Neural progenitor cell (in vitro differentiated cells): ENCODE measurements around the gene GINS3. TPM values are rescaled to one million over a fixed set of nuclear protein-coding genes. Genes with fewer than 3 reads are reported as not detected.

Source experiments
- DNase-seq: peaks from one replicate; pipeline ENCODE4 v3.0.0-alpha.2; 2016; ENCODE audit warnings: low spot score
- H2AFZ ChIP-seq: fragments of 200-600 bp; sonication (generic); replicated peaks from 2 replicates; pipeline ENCODE4 v1.6.1; 2016; ENCODE audit warnings: antibody characterized with exemption
- H3F3A ChIP-seq: fragments of 200-600 bp; sonication (generic); 2 replicates; pipeline ENCODE4 v1.6.1; 2016; ENCODE audit warnings: antibody characterized with exemption, low read depth
- H3K27ac ChIP-seq: fragments of 200-600 bp; sonication (generic); 2 replicates; pipeline ENCODE4 v1.5.1; 2016; ENCODE audit warnings: mild to moderate bottlenecking
- H3K27me3 ChIP-seq: fragments of 200-600 bp; sonication (generic); 2 replicates; pipeline ENCODE4 v1.6.1; 2016; ENCODE audit warnings: mild to moderate bottlenecking, moderate library complexity
- H3K36me3 ChIP-seq: fragments of 200-600 bp; sonication (generic); 2 replicates; pipeline ENCODE4 v1.5.1; 2016
- H3K4me1 ChIP-seq: fragments of 200-600 bp; sonication (generic); 2 replicates; pipeline ENCODE4 v1.6.1; 2016; ENCODE audit warnings: mixed run types
- H3K4me2 ChIP-seq: fragments of 200-600 bp; sonication (generic); 2 replicates; pipeline ENCODE4 v1.6.1; 2016
- H3K4me3 ChIP-seq: fragments of 200-600 bp; sonication (generic); 2 replicates; pipeline ENCODE4 v1.5.1; 2016
- H3K79me2 ChIP-seq: fragments of 200-600 bp; sonication (generic); 2 replicates; pipeline ENCODE4 v1.6.1; 2016; ENCODE audit warnings: low read depth
- H3K9ac ChIP-seq: fragments of 200-600 bp; sonication (generic); 2 replicates; pipeline ENCODE4 v1.6.1; 2016
- H3K9me3 ChIP-seq: fragments of 200-600 bp; sonication (generic); 2 replicates; pipeline ENCODE4 v1.5.1; 2016; ENCODE audit warnings: low read depth
- H4K20me1 ChIP-seq: fragments of 200-600 bp; sonication (generic); 2 replicates; pipeline ENCODE4 v1.6.1; 2016; ENCODE audit warnings: low read depth
- H3K27ac Mint-ChIP-seq: 3 replicates; pipeline ENCODE4 v1.8.0; 2021; ENCODE audit warnings: mixed read lengths
- H3K27me3 Mint-ChIP-seq: 2 replicates; pipeline ENCODE4 v1.8.0; 2022; ENCODE audit warnings: low read depth, mild to moderate bottlenecking, inconsistent platforms, moderate library complexity, mixed read lengths; ENCODE audit not compliant: insufficient read depth
- H3K36me3 Mint-ChIP-seq: 3 replicates; pipeline ENCODE4 v1.8.0; 2021; ENCODE audit warnings: mixed read lengths
- H3K4me1 Mint-ChIP-seq: 3 replicates; pipeline ENCODE4 v1.8.0; 2021; ENCODE audit warnings: mixed read lengths
- H3K4me3 Mint-ChIP-seq: 3 replicates; pipeline ENCODE4 v1.8.0; 2021; ENCODE audit warnings: mild to moderate bottlenecking, moderate library complexity, mixed read lengths
- H3K9me3 Mint-ChIP-seq: 3 replicates; pipeline ENCODE4 v1.8.0; 2020; ENCODE audit warnings: mixed read lengths
- EZH2 ChIP-seq: fragments of 200-600 bp; sonication (generic); IDR thresholded peaks from 2 replicates; pipeline ENCODE4 v1.6.1; 2017; ENCODE audit warnings: antibody characterized with exemption, mild to moderate bottlenecking, moderate library complexity
- EZH2phosphoT487 ChIP-seq: fragments of 200-600 bp; sonication (generic); IDR thresholded peaks from 2 replicates; pipeline ENCODE4 v1.6.1; 2017; ENCODE audit warnings: antibody characterized with exemption
- total RNA-seq: library from RNA; depleted of rRNA; stranded (reverse); fragments of >200 nt; gene quantifications from 2 replicates; pipeline ENCODE4 v1.2.3, GENCODE V29; 2015; ENCODE audit warnings: low replicate concordance
- TF ChIP-seq, protein P1 (sequence below): fragments of 200-600 bp; sonication (generic); IDR thresholded peaks from 2 replicates; pipeline ENCODE4 v1.5.1; 2017; ENCODE audit warnings: antibody characterized with exemption, mild to moderate bottlenecking

GINS3 gene
- total RNA-seq, 1 donor from 2014 or later = 13.4 TPM

GRCh38 chr16:58366247-58367031 lies 25.8 kb upstream of the GINS3 start:
- peaks cover 2% of the 10 kb centered on the region for H3K9me3 Mint-ChIP-seq
- H3K36me3 Mint-ChIP-seq = no peaks in the 10 kb centered on the region
- no peak overlapping the region for H3K4me3 Mint-ChIP-seq
- TF ChIP-seq, protein P1, sequence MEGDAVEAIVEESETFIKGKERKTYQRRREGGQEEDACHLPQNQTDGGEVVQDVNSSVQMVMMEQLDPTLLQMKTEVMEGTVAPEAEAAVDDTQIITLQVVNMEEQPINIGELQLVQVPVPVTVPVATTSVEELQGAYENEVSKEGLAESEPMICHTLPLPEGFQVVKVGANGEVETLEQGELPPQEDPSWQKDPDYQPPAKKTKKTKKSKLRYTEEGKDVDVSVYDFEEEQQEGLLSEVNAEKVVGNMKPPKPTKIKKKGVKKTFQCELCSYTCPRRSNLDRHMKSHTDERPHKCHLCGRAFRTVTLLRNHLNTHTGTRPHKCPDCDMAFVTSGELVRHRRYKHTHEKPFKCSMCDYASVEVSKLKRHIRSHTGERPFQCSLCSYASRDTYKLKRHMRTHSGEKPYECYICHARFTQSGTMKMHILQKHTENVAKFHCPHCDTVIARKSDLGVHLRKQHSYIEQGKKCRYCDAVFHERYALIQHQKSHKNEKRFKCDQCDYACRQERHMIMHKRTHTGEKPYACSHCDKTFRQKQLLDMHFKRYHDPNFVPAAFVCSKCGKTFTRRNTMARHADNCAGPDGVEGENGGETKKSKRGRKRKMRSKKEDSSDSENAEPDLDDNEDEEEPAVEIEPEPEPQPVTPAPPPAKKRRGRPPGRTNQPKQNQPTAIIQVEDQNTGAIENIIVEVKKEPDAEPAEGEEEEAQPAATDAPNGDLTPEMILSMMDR = no peak
- TF ChIP-seq EZH2phosphoT487 (no peak), EZH2 (no peak)
- no peak overlapping the region for H3K27ac Mint-ChIP-seq
- H3K79me2 ChIP-seq = no peaks in the 10 kb centered on the region
- peaks cover 6% of the 10 kb centered on the region for H3K27me3 Mint-ChIP-seq
- H3K4me1 Mint-ChIP-seq = no peaks in the 10 kb centered on the region
- H3K4me1 ChIP-seq = peaks cover 17% of the 10 kb centered on the region
- H3K4me2 ChIP-seq = no peak overlapping the region
- no peak overlapping the region for H2AFZ ChIP-seq
- no peaks in the 10 kb centered on the region for H3K36me3 ChIP-seq
- no peaks in the 10 kb centered on the region for H4K20me1 ChIP-seq
- H3K4me3 ChIP-seq = no peak overlapping the region
- DNase-seq = no peak
- no peak overlapping the region for H3K27ac ChIP-seq
- H3K27me3 ChIP-seq = no peaks in the 10 kb centered on the region
- H3K9ac ChIP-seq = no peak overlapping the region
- no peaks in the 10 kb centered on the region for H3K9me3 ChIP-seq
- H3F3A ChIP-seq = peaks cover 2% of the 10 kb centered on the region

DNA sequence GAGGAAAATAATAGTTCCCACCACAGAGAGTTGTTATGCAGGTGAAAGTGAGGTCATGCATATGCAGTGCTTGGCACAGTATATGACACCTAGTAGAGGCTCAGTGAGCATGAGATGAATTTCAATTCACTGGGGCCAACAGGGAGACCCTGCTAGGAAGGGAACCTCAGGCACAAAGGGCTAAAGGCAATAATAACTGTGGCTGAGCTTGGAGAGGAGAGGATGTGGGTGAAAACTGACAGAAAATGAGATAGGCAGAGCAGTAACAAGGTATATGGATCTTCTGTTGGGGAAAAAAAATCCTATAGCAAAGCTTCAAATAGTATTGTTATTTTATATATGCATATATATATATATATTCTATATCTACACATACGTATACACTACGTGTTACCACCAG lies 25.0 kb upstream of the GINS3 start:
- TF ChIP-seq, protein P1 = no peak
- TF ChIP-seq EZH2phosphoT487 (no peak), EZH2 (no peak)
- Mint-ChIP-seq H3K4me3 (no peak overlapping the region), H3K36me3 (no peaks in the 10 kb centered on the region), H3K4me1 (no peaks in the 10 kb centered on the region), H3K27ac (no peak overlapping the region), H3K27me3 (peaks cover 8% of the 10 kb centered on the region), H3K9me3 (no peaks in the 10 kb centered on the region)
- no peak for DNase-seq
- no peaks in the 10 kb centered on the region for H3K79me2 ChIP-seq
- no peak overlapping the region for H3K27ac ChIP-seq
- no peak overlapping the region for H3K4me2 ChIP-seq
- peaks cover 2% of the 10 kb centered on the region for H3F3A ChIP-seq
- H3K9me3 ChIP-seq = no peaks in the 10 kb centered on the region
- H3K9ac ChIP-seq = no peak overlapping the region
- no peak overlapping the region for H2AFZ ChIP-seq
- H3K36me3 ChIP-seq = no peaks in the 10 kb centered on the region
- no peaks in the 10 kb centered on the region for H4K20me1 ChIP-seq
- H3K27me3 ChIP-seq = no peaks in the 10 kb centered on the region
- peaks cover 17% of the 10 kb centered on the region for H3K4me1 ChIP-seq
- H3K4me3 ChIP-seq = no peak overlapping the region

DNA sequence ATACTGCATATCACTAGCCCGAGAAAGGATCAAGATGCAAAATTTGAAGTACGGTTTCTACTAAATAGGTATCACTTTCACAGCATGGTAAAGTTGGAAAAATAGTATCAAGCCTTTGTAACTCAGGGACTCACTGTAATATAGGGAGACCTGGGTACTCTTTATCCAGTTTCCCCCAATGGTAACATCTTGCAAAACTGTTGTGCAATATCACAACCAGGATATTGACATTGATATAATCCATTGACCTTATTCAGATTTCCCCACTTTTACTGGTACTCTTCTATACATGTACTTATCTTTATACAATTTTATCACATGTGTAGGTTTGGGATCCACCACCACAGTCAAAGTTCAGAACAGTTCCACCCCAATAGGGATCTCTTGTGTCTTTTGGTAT lies 20.4 kb upstream of the GINS3 start:
- H3K27ac ChIP-seq = no peak overlapping the region
- no peak for DNase-seq

More for the DNA sequence above, 20.4 kb upstream of the GINS3 start:
- Mint-ChIP-seq H3K27ac (no peak overlapping the region), H3K36me3 (no peaks in the 10 kb centered on the region), H3K27me3 (peaks cover 8% of the 10 kb centered on the region), H3K4me1 (peaks cover 3% of the 10 kb centered on the region), H3K9me3 (no peaks in the 10 kb centered on the region), H3K4me3 (no peak overlapping the region)
- no peaks in the 10 kb centered on the region for H4K20me1 ChIP-seq
- H3K9me3 ChIP-seq = no peaks in the 10 kb centered on the region
- peaks cover 17% of the 10 kb centered on the region for H3K4me1 ChIP-seq
- H3K9ac ChIP-seq = no peak overlapping the region
- H3F3A ChIP-seq = peaks cover 2% of the 10 kb centered on the region
- no peaks in the 10 kb centered on the region for H3K36me3 ChIP-seq
- no peaks in the 10 kb centered on the region for H3K79me2 ChIP-seq
- no peaks in the 10 kb centered on the region for H3K27me3 ChIP-seq
- no peak overlapping the region for H3K4me2 ChIP-seq
- TF ChIP-seq, protein P1 = no peak
- TF ChIP-seq EZH2phosphoT487 (no peak), EZH2 (no peak)
- H2AFZ ChIP-seq = no peak overlapping the region
- no peak overlapping the region for H3K4me3 ChIP-seq
